GM23338 (cell line): ENCODE measurements around the gene PHACTR2. TPM values are rescaled to one million over a fixed set of nuclear protein-coding genes. Genes with fewer than 3 reads are reported as not detected.
"Not testable (repeated sequence)": the region's sequence is repeated elsewhere in the genome, so short reads cannot be mapped to it uniquely, and the experiment has no call there.

Experiments used
- ATAC-seq: fragments of 200-7000 bp; cut with Tn5 transposase; 3 replicates; pipeline ENCODE4 v1.9.1; 2020
- DNase-seq: peaks from one replicate; pipeline ENCODE4 v3.0.0-alpha.2; 2015; ENCODE audit warnings: low spot score
- H2AFZ ChIP-seq: fragments of 200-600 bp; sonication (generic); 2 replicates; pipeline ENCODE4 v1.8.0; 2016; ENCODE audit warnings: antibody characterized with exemption, mild to moderate bottlenecking, moderate library complexity
- H3F3A ChIP-seq: fragments of 200-600 bp; sonication (generic); replicated peaks from 2 replicates; pipeline ENCODE4 v1.8.0; 2017; ENCODE audit warnings: antibody characterized with exemption, mixed run types, low read depth
- H3K27ac ChIP-seq: fragments of 200-600 bp; sonication (generic); 2 replicates; pipeline ENCODE4 v1.6.1; 2016; ENCODE audit warnings: low read depth
- H3K27me3 ChIP-seq: fragments of 200-600 bp; sonication (generic); 2 replicates; pipeline ENCODE4 v1.8.0; 2016; ENCODE audit warnings: mild to moderate bottlenecking, mixed run types, moderate library complexity; ENCODE audit not compliant: insufficient read depth
- H3K36me3 ChIP-seq: fragments of 200-600 bp; sonication (generic); 2 replicates; pipeline ENCODE4 v1.8.0; 2016; ENCODE audit warnings: mild to moderate bottlenecking; ENCODE audit not compliant: insufficient read depth
- H3K4me1 ChIP-seq: fragments of 200-600 bp; sonication (generic); 2 replicates; pipeline ENCODE4 v1.8.0; 2016; ENCODE audit warnings: mild to moderate bottlenecking, moderate library complexity; ENCODE audit not compliant: insufficient read depth
- H3K4me2 ChIP-seq: fragments of 200-600 bp; sonication (generic); 2 replicates; pipeline ENCODE4 v1.7.1; 2017; ENCODE audit warnings: mixed run types
- H3K4me3 ChIP-seq: fragments of 200-600 bp; sonication (generic); 2 replicates; pipeline ENCODE4 v1.6.1; 2016; ENCODE audit warnings: mixed run types
- H3K79me2 ChIP-seq: fragments of 200-600 bp; sonication (generic); replicated peaks from 2 replicates; pipeline ENCODE4 v1.8.0; 2017; ENCODE audit warnings: mild to moderate bottlenecking; ENCODE audit not compliant: insufficient read depth
- H3K9me2 ChIP-seq: fragments of 200-600 bp; sonication (generic); 2 replicates; pipeline ENCODE4 v1.8.0; 2017; ENCODE audit not compliant: insufficient read depth
- H4K20me1 ChIP-seq: fragments of 200-600 bp; sonication (generic); replicated peaks from 2 replicates; pipeline ENCODE4 v1.8.0; 2017; ENCODE audit warnings: mild to moderate bottlenecking; ENCODE audit not compliant: insufficient read depth
- H3K27ac Mint-ChIP-seq: 2 replicates; pipeline ENCODE4 v1.8.0; 2020; ENCODE audit warnings: inconsistent platforms, mild to moderate bottlenecking, moderate library complexity, mixed read lengths
- H3K27me3 Mint-ChIP-seq: 3 replicates; pipeline ENCODE4 v1.8.0; 2022; ENCODE audit warnings: low read depth, mild to moderate bottlenecking, moderate library complexity, mixed read lengths, inconsistent platforms; ENCODE audit not compliant: insufficient read depth, poor library complexity
- H3K36me3 Mint-ChIP-seq: 3 replicates; pipeline ENCODE4 v1.8.0; 2021; ENCODE audit warnings: low read depth, mild to moderate bottlenecking, inconsistent platforms, moderate library complexity, mixed read lengths
- H3K4me1 Mint-ChIP-seq: 3 replicates; pipeline ENCODE4 v1.8.0; 2020; ENCODE audit warnings: mild to moderate bottlenecking, inconsistent platforms, mixed read lengths
- H3K4me3 Mint-ChIP-seq: 3 replicates; pipeline ENCODE4 v1.8.0; 2021; ENCODE audit warnings: moderate library complexity, mild to moderate bottlenecking, inconsistent platforms, mixed read lengths
- H3K9me3 Mint-ChIP-seq: 3 replicates; pipeline ENCODE4 v1.8.0; 2020; ENCODE audit warnings: moderate library complexity, mild to moderate bottlenecking, inconsistent platforms, mixed read lengths
- CREB1 ChIP-seq: fragments of 250-450 bp; sonication (Bioruptor Pico); IDR thresholded peaks from 2 replicates; pipeline ENCODE4 v1.5.0; 2020; ENCODE audit warnings: low read depth, mild to moderate bottlenecking, moderate library complexity
- CTCF ChIP-seq, 2 experiments: fragments of 200-600 bp in 1 of 2; sonication (generic) in 1 of 2; conservative IDR thresholded peaks; 2 replicates each; pipeline versions ENCODE4 v1.5.1 to v1.6.1; 2016 to 2017; ENCODE audit warnings: antibody characterized with exemption in 2 of 2, low read depth in 2 of 2, mild to moderate bottlenecking in 2 of 2, moderate library complexity in 1 of 2
- EZH2 ChIP-seq: fragments of 200-600 bp; sonication (generic); IDR thresholded peaks from one replicate; pipeline ENCODE4 v1.8.0; 2017; ENCODE audit warnings: antibody characterized with exemption, mild to moderate bottlenecking, low read depth; ENCODE audit not compliant: unreplicated experiment
- EZH2phosphoT487 ChIP-seq: fragments of 200-600 bp; sonication (generic); IDR thresholded peaks from one replicate; pipeline ENCODE4 v1.8.1; 2018; ENCODE audit warnings: antibody characterized with exemption; ENCODE audit not compliant: unreplicated experiment
- JUNB ChIP-seq: IDR thresholded peaks from one replicate; pipeline ENCODE4 v1.6.1; 2016; ENCODE audit warnings: antibody characterized with exemption; ENCODE audit not compliant: unreplicated experiment
- NANOG ChIP-seq: IDR thresholded peaks from 2 replicates; pipeline ENCODE4 v1.6.1; 2016; ENCODE audit warnings: antibody characterized with exemption, borderline replicate concordance
- POLR2AphosphoS5 ChIP-seq: IDR thresholded peaks from 2 replicates; pipeline ENCODE4 v1.6.1; 2016; ENCODE audit warnings: antibody characterized with exemption, low read depth
- STAT1 ChIP-seq: IDR thresholded peaks from one replicate; pipeline ENCODE4 v1.6.1; 2016; ENCODE audit warnings: antibody characterized with exemption; ENCODE audit not compliant: unreplicated experiment
- ZNF114 ChIP-seq: fragments of 250-450 bp; sonication (Bioruptor Pico); IDR thresholded peaks from 2 replicates; pipeline ENCODE4 v1.5.0; 2020; ENCODE audit warnings: mild to moderate bottlenecking, moderate library complexity
- ZNF331 ChIP-seq: fragments of 250-450 bp; sonication (Bioruptor Pico); IDR thresholded peaks from 2 replicates; pipeline ENCODE4 v1.5.0; 2020; ENCODE audit warnings: low read depth, mild to moderate bottlenecking, moderate library complexity
- polyA plus RNA-seq: library from polyadenylated mRNA; unstranded; fragments of >200 nt; fragmentation: Nextera tagmentation; extraction: Ambion mirVana; gene quantifications from 2 replicates; pipeline ENCODE4 v1.2.1, GENCODE V29; 2016
- total RNA-seq: library from RNA; depleted of rRNA; stranded (reverse); fragments of >200 nt; shearing (Covaris generic); gene quantifications from 2 replicates; pipeline ENCODE4 v1.2.3, GENCODE V29; 2014

Gene PHACTR2
- total and polyA plus RNA-seq, 2 experiments from 2014 or later = 67.7 to 105 TPM

- TF ChIP-seq ZNF331 (CRISPR knock-in tag) (no peak), POLR2AphosphoS5 (no peak), ZNF114 (no peak), CREB1 (CRISPR knock-in tag) (no peak)
Observed at GRCh38 chr6:143629104-143630080, 48.4 kb upstream of the PHACTR2 start (continued).

- H3K4me3 Mint-ChIP-seq, H3F3A ChIP-seq, H3K4me3 ChIP-seq, H3K27ac ChIP-seq, H3K4me1 Mint-ChIP-seq, H3K36me3 ChIP-seq, H3K9me3 Mint-ChIP-seq, H3K36me3 Mint-ChIP-seq, H3K79me2 ChIP-seq, H3K4me1 ChIP-seq, H3K27me3 Mint-ChIP-seq, ATAC-seq, H3K27ac Mint-ChIP-seq, H3K9me2 ChIP-seq, DNase-seq, H3K4me2 ChIP-seq, H3K27me3 ChIP-seq, H4K20me1 ChIP-seq, H2AFZ ChIP-seq: not testable (repeated sequence)
Observed at GRCh38 chr6:143631196-143631595, 46.6 kb upstream of the PHACTR2 start.

- no peaks in the 10 kb centered on the region for H3F3A ChIP-seq
- Mint-ChIP-seq H3K36me3 (no peaks in the 10 kb centered on the region), H3K4me1 (peaks cover 6% of the 10 kb centered on the region), H3K9me3 (no peaks in the 10 kb centered on the region), H3K4me3 (no peak overlapping the region), H3K27ac (no peak overlapping the region), H3K27me3 (no peaks in the 10 kb centered on the region)
- H3K4me3 ChIP-seq = no peak overlapping the region
- no peaks in the 10 kb centered on the region for H3K79me2 ChIP-seq
- no peaks in the 10 kb centered on the region for H4K20me1 ChIP-seq
- H3K9me2 ChIP-seq = no peaks in the 10 kb centered on the region
- DNase-seq = no peak
- H3K27me3 ChIP-seq = no peaks in the 10 kb centered on the region
- H3K4me1 ChIP-seq = no peaks in the 10 kb centered on the region
- no peak for ATAC-seq
- no peaks in the 10 kb centered on the region for H3K36me3 ChIP-seq
- no peak overlapping the region for H3K27ac ChIP-seq
- no peak overlapping the region for H3K4me2 ChIP-seq
- no peak for TF ChIP-seq ZNF331 (CRISPR knock-in tag)
- no peak for TF ChIP-seq EZH2phosphoT487
- no peak for TF ChIP-seq CREB1 (CRISPR knock-in tag)
- no peak for TF ChIP-seq EZH2
- TF ChIP-seq ZNF114 = no peak
- no peak overlapping the region for H2AFZ ChIP-seq
Observed at GRCh38 chr6:143632894-143633293, 44.9 kb upstream of the PHACTR2 start.

GRCh38 chr6:143634486-143634885, 43.3 kb upstream of the PHACTR2 start:
- Histone ChIP-seq H3K4me3 (no peak overlapping the region), H3K36me3 (no peaks in the 10 kb centered on the region), H3K79me2 (no peaks in the 10 kb centered on the region), H3F3A (no peaks in the 10 kb centered on the region), H3K4me2 (no peak overlapping the region), H3K27ac (no peak overlapping the region), H3K27me3 (no peaks in the 10 kb centered on the region), H3K9me2 (no peaks in the 10 kb centered on the region), H2AFZ (no peak overlapping the region), H4K20me1 (no peaks in the 10 kb centered on the region), H3K4me1 (no peaks in the 10 kb centered on the region)
- Mint-ChIP-seq H3K36me3 (no peaks in the 10 kb centered on the region), H3K4me3 (no peak overlapping the region), H3K27ac (no peak overlapping the region), H3K9me3 (no peaks in the 10 kb centered on the region), H3K27me3 (peaks cover 1% of the 10 kb centered on the region), H3K4me1 (peaks cover 6% of the 10 kb centered on the region)
- ATAC-seq = no peak
- no peak for DNase-seq
- TF ChIP-seq EZH2phosphoT487 (no peak), CREB1 (CRISPR knock-in tag) (no peak), STAT1 (no peak), CTCF (conservative IDR thresholded peaks at IDR 0.05; ENCODE audit: low read depth in 2 of 2) (no peak), ZNF114 (no peak), JUNB (no peak), NANOG (no peak), EZH2 (no peak), POLR2AphosphoS5 (no peak)
